GM23248 (cell line): ENCODE measurements around the gene FMN2.

Source experiments
- EZH2 ChIP-seq: fragments of 200-600 bp; sonication (generic); IDR thresholded peaks from 2 replicates; pipeline ENCODE4 v1.6.1; 2018; ENCODE audit warnings: antibody characterized with exemption, mild to moderate bottlenecking; ENCODE audit not compliant: insufficient read depth, poor library complexity, severe bottlenecking
- EZH2phosphoT487 ChIP-seq: fragments of 200-600 bp; sonication (generic); IDR thresholded peaks from 2 replicates; pipeline ENCODE4 v1.6.1; 2018; ENCODE audit warnings: antibody characterized with exemption, moderate library complexity, mild to moderate bottlenecking, low read depth; ENCODE audit not compliant: insufficient read depth

- TF ChIP-seq EZH2, result no peak
- TF ChIP-seq EZH2phosphoT487, result no peak
Observed at GRCh38 chr1:240417317-240417716, 325.6 kb downstream of the FMN2 start.
